Activated T-helper 17 cell treated with anti-CD3 and anti-CD28 coated beads, Interleukin-2, amount 50 U/mL, for 72 hours (primary cell): Measurements from ENCODE around the gene MAML3. TPM values are rescaled to one million over a fixed set of nuclear protein-coding genes. Genes with fewer than 3 reads are reported as not detected.

Source experiments
- ATAC-seq: fragments of 150-1000 bp; cut with Tn5 transposase; replicated peaks from 2 replicates; pipeline ENCODE4 v1.10.0; 2021; ENCODE audit warnings: mild to moderate bottlenecking, moderate library complexity
- H3K27ac Mint-ChIP-seq: one replicate; pipeline ENCODE4 v1.8.0; 2022; ENCODE audit warnings: mixed read lengths
- H3K27me3 Mint-ChIP-seq: one replicate; pipeline ENCODE4 v1.8.0; 2022; ENCODE audit warnings: mixed read lengths
- H3K36me3 Mint-ChIP-seq: one replicate; pipeline ENCODE4 v1.8.0; 2022; ENCODE audit warnings: low read depth, mild to moderate bottlenecking, mixed read lengths
- H3K4me1 Mint-ChIP-seq: one replicate; pipeline ENCODE4 v1.8.0; 2022; ENCODE audit warnings: mixed read lengths
- H3K4me3 Mint-ChIP-seq: one replicate; pipeline ENCODE4 v1.8.0; 2022; ENCODE audit warnings: mild to moderate bottlenecking, mixed read lengths
- H3K9me3 Mint-ChIP-seq: one replicate; pipeline ENCODE4 v1.8.0; 2022; ENCODE audit warnings: mixed read lengths
- total RNA-seq, 2 donors: library from RNA; stranded (reverse); gene quantifications; one replicate each; pipeline ENCODE4 v1.2.3, GENCODE V29; 2022

The MAML3 gene
- total RNA-seq, 2 donors from 2014 or later = 0.98 to 1.3 TPM

- Mint-ChIP-seq H3K9me3 (no peaks in the 10 kb centered on the region), H3K4me3 (no peak overlapping the region), H3K4me1 (peaks cover 2% of the 10 kb centered on the region), H3K36me3 (no peaks in the 10 kb centered on the region), H3K27ac (no peak overlapping the region), H3K27me3 (peaks cover 4% of the 10 kb centered on the region)
- no peak for ATAC-seq
Observed at GRCh38 chr4:139971111-139971510, 182.9 kb downstream of the MAML3 start.

GRCh38 chr4:139969635-139970266 lies 184.2 kb downstream of the MAML3 start:
- H3K4me1 Mint-ChIP-seq = no peaks in the 10 kb centered on the region
- ATAC-seq = no peak
- no peaks in the 10 kb centered on the region for H3K9me3 Mint-ChIP-seq
- peaks cover 7% of the 10 kb centered on the region for H3K27me3 Mint-ChIP-seq
- no peaks in the 10 kb centered on the region for H3K36me3 Mint-ChIP-seq
- H3K27ac Mint-ChIP-seq = no peak overlapping the region
- no peak overlapping the region for H3K4me3 Mint-ChIP-seq

DNA sequence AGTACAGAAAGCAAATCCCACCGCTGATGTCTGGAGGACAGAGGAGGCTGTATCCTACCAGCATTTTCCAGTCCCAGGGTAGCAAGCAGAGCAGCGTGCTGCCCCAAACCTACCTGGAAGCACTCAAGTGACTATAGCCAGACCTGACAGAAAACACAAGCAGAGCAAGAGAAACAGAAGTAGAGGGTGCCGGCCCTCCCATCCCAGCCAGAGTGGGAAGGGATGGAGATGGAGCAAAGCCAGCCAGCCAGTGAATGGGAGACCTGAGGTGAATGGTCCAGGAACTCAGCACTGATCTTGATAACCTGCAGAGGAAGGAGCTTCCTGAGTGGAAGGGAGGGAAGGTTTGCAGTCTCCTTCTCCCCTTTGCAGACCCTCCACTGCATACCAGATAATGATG lies 185.2 kb downstream of the MAML3 start:
- ATAC-seq = no peak
- Mint-ChIP-seq H3K27ac (no peak overlapping the region), H3K9me3 (no peaks in the 10 kb centered on the region), H3K4me1 (no peaks in the 10 kb centered on the region), H3K4me3 (no peak overlapping the region), H3K36me3 (no peaks in the 10 kb centered on the region), H3K27me3 (peaks cover 7% of the 10 kb centered on the region)

DNA sequence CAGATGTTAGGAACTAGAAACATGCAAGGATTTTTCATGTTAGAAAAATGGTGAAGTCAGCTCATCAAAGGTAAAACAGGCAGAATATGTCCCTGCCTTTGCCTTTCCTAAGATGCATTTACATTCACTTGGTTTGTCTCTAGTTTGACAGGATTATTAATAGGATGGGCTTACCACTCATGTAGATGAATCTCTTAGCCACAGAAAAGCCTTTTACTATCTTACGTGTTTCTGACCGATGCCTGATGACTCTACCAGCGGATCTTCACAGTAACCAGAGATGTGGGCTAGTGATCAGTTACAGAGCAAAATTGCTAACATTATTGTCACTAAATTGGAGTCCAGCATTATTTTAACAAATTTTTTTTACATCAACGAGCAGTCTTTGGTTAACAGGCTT lies 187.6 kb downstream of the MAML3 start:
- Mint-ChIP-seq H3K36me3 (no peaks in the 10 kb centered on the region), H3K27me3 (peaks cover 7% of the 10 kb centered on the region), H3K4me1 (no peaks in the 10 kb centered on the region), H3K4me3 (no peak overlapping the region), H3K9me3 (no peaks in the 10 kb centered on the region), H3K27ac (no peak overlapping the region)
- ATAC-seq = no peak

DNA sequence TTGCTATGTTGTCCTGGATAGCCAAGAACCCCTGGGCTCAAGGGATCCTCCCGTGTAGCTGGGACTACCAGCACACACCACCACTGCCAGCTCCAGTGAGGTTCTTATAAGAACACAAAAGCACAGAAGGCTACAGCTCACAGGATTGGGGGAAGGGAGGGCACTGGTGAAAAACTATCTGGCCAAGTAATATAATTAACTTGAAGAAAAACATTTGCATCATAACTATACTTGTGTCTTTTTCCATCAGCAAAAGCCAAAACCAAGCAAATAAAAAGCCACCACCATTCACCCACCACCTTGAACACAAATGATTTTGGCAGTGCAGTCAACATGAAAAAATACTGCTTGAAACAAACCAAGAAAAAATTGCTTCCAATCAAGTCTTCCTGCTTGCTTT lies 188.2 kb downstream of the MAML3 start:
- H3K36me3 Mint-ChIP-seq = no peaks in the 10 kb centered on the region
- no peak overlapping the region for H3K4me3 Mint-ChIP-seq
- H3K27me3 Mint-ChIP-seq = peaks cover 7% of the 10 kb centered on the region
- no peak overlapping the region for H3K27ac Mint-ChIP-seq
- H3K4me1 Mint-ChIP-seq = no peaks in the 10 kb centered on the region
- H3K9me3 Mint-ChIP-seq = no peaks in the 10 kb centered on the region
- no peak for ATAC-seq

GRCh38 chr4:139963708-139964107 lies 190.3 kb downstream of the MAML3 start:
- Mint-ChIP-seq H3K27me3 (peaks cover 10% of the 10 kb centered on the region), H3K4me1 (no peaks in the 10 kb centered on the region), H3K9me3 (no peaks in the 10 kb centered on the region), H3K4me3 (no peak overlapping the region), H3K27ac (no peak overlapping the region), H3K36me3 (no peaks in the 10 kb centered on the region)
- no peak for ATAC-seq

- no peaks in the 10 kb centered on the region for H3K36me3 Mint-ChIP-seq
- H3K27ac Mint-ChIP-seq = no peak overlapping the region
- peaks cover 10% of the 10 kb centered on the region for H3K27me3 Mint-ChIP-seq
- no peaks in the 10 kb centered on the region for H3K9me3 Mint-ChIP-seq
- no peak for ATAC-seq
- no peak overlapping the region for H3K4me3 Mint-ChIP-seq
- H3K4me1 Mint-ChIP-seq = no peaks in the 10 kb centered on the region
Observed at GRCh38 chr4:139962130-139962684, 191.8 kb downstream of the MAML3 start.

- H3K36me3 Mint-ChIP-seq = no peaks in the 10 kb centered on the region
- no peak for ATAC-seq
- no peaks in the 10 kb centered on the region for H3K9me3 Mint-ChIP-seq
- H3K27me3 Mint-ChIP-seq = peaks cover 6% of the 10 kb centered on the region
- H3K4me3 Mint-ChIP-seq = no peak overlapping the region
- no peak overlapping the region for H3K27ac Mint-ChIP-seq
- H3K4me1 Mint-ChIP-seq = no peaks in the 10 kb centered on the region
Observed at GRCh38 chr4:139961344-139961946, 192.5 kb downstream of the MAML3 start.

- Mint-ChIP-seq H3K27me3 (peaks cover 3% of the 10 kb centered on the region), H3K9me3 (no peaks in the 10 kb centered on the region), H3K4me3 (no peak overlapping the region), H3K4me1 (no peaks in the 10 kb centered on the region), H3K36me3 (no peaks in the 10 kb centered on the region), H3K27ac (no peak overlapping the region)
- ATAC-seq = no peak
Observed at GRCh38 chr4:139959396-139959795, 194.6 kb downstream of the MAML3 start.

DNA sequence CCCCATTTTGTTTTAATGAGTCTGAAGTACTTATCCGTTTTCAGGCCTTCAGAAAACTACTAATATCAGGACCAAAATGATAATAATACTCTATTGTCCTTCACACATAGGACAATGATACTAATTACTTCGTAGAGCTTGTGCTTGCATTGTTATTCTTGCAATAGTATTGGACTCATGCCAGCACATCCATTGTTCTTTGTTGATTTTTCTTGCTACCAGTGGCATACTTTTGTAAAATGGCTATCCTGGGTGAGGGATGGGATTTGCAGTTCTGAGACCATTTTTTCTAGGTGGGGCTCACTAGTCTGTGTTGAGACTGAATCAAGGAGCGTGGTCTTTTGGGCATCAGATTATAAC lies 195.3 kb downstream of the MAML3 start:
- no peak for ATAC-seq
- H3K36me3 Mint-ChIP-seq = no peaks in the 10 kb centered on the region
- no peaks in the 10 kb centered on the region for H3K4me1 Mint-ChIP-seq
- no peak overlapping the region for H3K4me3 Mint-ChIP-seq
- H3K27me3 Mint-ChIP-seq = peaks cover 3% of the 10 kb centered on the region
- H3K27ac Mint-ChIP-seq = no peak overlapping the region
- H3K9me3 Mint-ChIP-seq = no peaks in the 10 kb centered on the region

DNA sequence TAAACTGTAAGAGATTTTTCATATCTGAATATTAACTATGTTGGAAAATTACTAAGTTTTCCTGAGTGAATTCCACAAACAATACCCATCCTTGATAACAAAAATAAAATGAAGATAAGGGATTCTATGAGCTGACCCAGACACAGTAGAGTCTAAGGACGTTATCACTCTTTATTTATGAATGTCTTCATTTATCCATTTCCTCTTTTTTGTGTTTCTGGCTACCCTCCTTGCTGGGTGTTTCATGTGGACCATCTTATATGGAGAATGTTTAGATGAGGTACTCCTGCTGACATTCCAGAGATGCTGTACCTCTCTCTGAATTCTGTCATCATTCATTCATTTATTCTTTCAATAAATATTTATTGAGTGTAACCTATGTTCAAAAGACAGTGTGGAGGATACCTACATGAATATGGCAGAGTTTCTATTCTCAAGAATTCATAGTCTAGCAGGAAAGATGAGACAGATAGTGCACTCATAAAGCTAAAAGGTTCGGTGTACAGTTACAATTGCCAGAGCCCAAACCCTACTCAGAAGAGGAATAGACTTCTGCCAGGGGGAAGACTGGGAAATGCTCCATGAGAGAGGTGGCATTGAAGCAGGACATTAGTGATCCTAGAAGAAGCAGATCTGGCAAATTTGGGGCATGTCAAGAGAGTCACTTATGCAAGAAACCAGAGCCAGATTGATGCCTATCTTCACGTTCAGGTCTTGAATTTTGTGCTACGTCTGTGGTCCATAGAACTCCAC lies 195.8 kb downstream of the MAML3 start:
- Mint-ChIP-seq H3K27ac (no peak overlapping the region), H3K4me3 (no peak overlapping the region), H3K4me1 (no peaks in the 10 kb centered on the region), H3K36me3 (no peaks in the 10 kb centered on the region), H3K9me3 (no peaks in the 10 kb centered on the region), H3K27me3 (peaks cover 3% of the 10 kb centered on the region)
- ATAC-seq = no peak

DNA sequence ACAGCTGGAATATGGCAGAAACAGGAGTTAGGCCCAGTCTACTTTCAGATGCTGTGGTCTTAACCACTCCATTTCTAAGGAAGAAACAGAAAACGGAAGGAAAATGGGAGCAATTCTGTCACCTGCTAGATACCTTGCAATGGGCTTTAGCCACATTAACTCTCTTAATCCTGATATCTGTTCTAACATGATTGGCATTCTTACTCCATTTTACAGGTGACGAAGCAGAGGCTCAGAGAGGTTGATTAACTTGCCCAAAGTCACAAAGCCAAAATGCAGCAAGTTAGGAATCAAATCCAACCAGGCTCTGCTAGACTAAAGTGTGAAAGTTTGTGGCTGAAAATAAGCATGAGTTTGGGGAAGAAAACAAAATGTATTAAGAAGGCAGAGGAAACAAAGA lies 196.9 kb downstream of the MAML3 start:
- H3K9me3 Mint-ChIP-seq = no peaks in the 10 kb centered on the region
- peaks cover 6% of the 10 kb centered on the region for H3K27me3 Mint-ChIP-seq
- no peaks in the 10 kb centered on the region for H3K36me3 Mint-ChIP-seq
- no peaks in the 10 kb centered on the region for H3K4me1 Mint-ChIP-seq
- no peak overlapping the region for H3K27ac Mint-ChIP-seq
- ATAC-seq = no peak
- H3K4me3 Mint-ChIP-seq = no peak overlapping the region

- ATAC-seq = no peak
- peaks cover 6% of the 10 kb centered on the region for H3K27me3 Mint-ChIP-seq
- no peak overlapping the region for H3K27ac Mint-ChIP-seq
- H3K36me3 Mint-ChIP-seq = no peaks in the 10 kb centered on the region
- H3K4me1 Mint-ChIP-seq = no peaks in the 10 kb centered on the region
- H3K9me3 Mint-ChIP-seq = no peaks in the 10 kb centered on the region
- no peak overlapping the region for H3K4me3 Mint-ChIP-seq
Observed at GRCh38 chr4:139956507-139957017, 197.4 kb downstream of the MAML3 start.

DNA sequence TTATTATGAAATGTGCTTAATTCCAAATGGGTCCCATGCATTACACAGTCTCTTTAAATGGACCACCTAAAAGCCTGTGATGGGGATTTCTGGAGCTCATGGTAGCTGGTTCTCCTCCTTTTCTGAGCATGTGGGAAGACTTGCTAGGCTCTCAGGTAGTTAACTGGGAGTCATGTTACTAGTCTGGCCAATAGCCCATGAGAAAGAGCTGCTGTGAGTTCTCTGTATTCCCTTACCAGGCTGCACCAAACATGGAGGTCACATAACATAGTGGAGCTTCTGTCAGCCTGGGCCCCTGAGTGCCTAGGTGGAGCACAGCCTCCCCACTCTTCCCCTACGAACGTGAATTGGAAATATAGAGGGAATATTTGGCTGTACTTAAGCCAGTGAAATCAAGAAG lies 198.4 kb downstream of the MAML3 start:
- H3K36me3 Mint-ChIP-seq = no peaks in the 10 kb centered on the region
- peaks cover 8% of the 10 kb centered on the region for H3K4me1 Mint-ChIP-seq
- no peaks in the 10 kb centered on the region for H3K9me3 Mint-ChIP-seq
- ATAC-seq = no peak
- H3K27me3 Mint-ChIP-seq = peaks cover 6% of the 10 kb centered on the region
- no peak overlapping the region for H3K27ac Mint-ChIP-seq
- no peak overlapping the region for H3K4me3 Mint-ChIP-seq

GRCh38 chr4:139954512-139954911 lies 199.5 kb downstream of the MAML3 start:
- Mint-ChIP-seq H3K9me3 (no peaks in the 10 kb centered on the region), H3K4me1 (peaks cover 13% of the 10 kb centered on the region), H3K4me3 (no peak overlapping the region), H3K27me3 (peaks cover 4% of the 10 kb centered on the region), H3K36me3 (no peaks in the 10 kb centered on the region), H3K27ac (no peak overlapping the region)
- ATAC-seq = no peak
